CD4-positive, alpha-beta memory T cell (primary cell): Measurements from ENCODE around the gene PDRG1. TPM values are rescaled to one million over a fixed set of nuclear protein-coding genes. Genes with fewer than 3 reads are reported as not detected.

Source experiments
- CTCF ChIA-PET: fragments of 350-600 bp; sonication (Branson Sonifier 250); formaldehyde crosslinking; loops from one replicate; lab custom pipeline; 2021; ENCODE audit warnings: inconsistent platforms; ENCODE audit not compliant: partially characterized antibody; lab: Charles Lee
- POLR2A ChIA-PET: fragments of 350-600 bp; sonication (Branson Sonifier 250); formaldehyde crosslinking; loops from one replicate; lab custom pipeline; 2021; ENCODE audit not compliant: partially characterized antibody; lab: Charles Lee
- DNase-seq, 5 donors: peaks; one replicate each; pipeline versions ENCODE4 v3.0.0 to v3.0.0-alpha.2; 2020 to 2022; ENCODE audit warnings: mixed read lengths in 1 of 5
- H3K27ac ChIP-seq: one replicate; pipeline ENCODE4 v1.7.0; 2013; ENCODE audit warnings: low read depth, low read length
- H3K27me3 ChIP-seq: 2 replicates; pipeline ENCODE4 v1.7.0; 2013; ENCODE audit warnings: mild to moderate bottlenecking, low read length, moderate library complexity; ENCODE audit not compliant: insufficient read depth
- H3K36me3 ChIP-seq: 2 replicates; pipeline ENCODE4 v1.7.0; 2013; ENCODE audit warnings: mild to moderate bottlenecking, low read length, moderate library complexity; ENCODE audit not compliant: insufficient read depth
- H3K4me1 ChIP-seq: 2 replicates; pipeline ENCODE4 v1.7.0; 2013; ENCODE audit warnings: mild to moderate bottlenecking, low read length, moderate library complexity; ENCODE audit not compliant: insufficient read depth
- H3K4me3 ChIP-seq, 2 donors: one replicate each; pipeline ENCODE4 v1.7.0; 2013; ENCODE audit warnings: low read length in 2 of 2, mild to moderate bottlenecking in 1 of 2
- H3K9me3 ChIP-seq, 2 donors: one replicate each; pipeline ENCODE4 v1.7.0; 2013; ENCODE audit warnings: low read length in 2 of 2, control low read depth in 1 of 2; ENCODE audit not compliant: control insufficient read depth in 1 of 2
- H3K27ac Mint-ChIP-seq, 7 donors: one replicate each; pipeline ENCODE4 v1.8.0; 2020 to 2021; ENCODE audit warnings: mixed read lengths in 7 of 7, mild to moderate bottlenecking in 6 of 7, inconsistent platforms in 3 of 7, moderate library complexity in 3 of 7
- H3K27me3 Mint-ChIP-seq, 2 donors: one replicate each; pipeline ENCODE4 v1.8.0; 2020 to 2021; ENCODE audit warnings: mixed read lengths in 2 of 2
- H3K36me3 Mint-ChIP-seq, 2 donors: one replicate each; pipeline ENCODE4 v1.8.0; 2020 to 2021; ENCODE audit warnings: mixed read lengths in 2 of 2, inconsistent platforms in 1 of 2, mild to moderate bottlenecking in 1 of 2
- H3K4me1 Mint-ChIP-seq, 4 donors: one replicate each; pipeline ENCODE4 v1.8.0; 2020 to 2021; ENCODE audit warnings: mixed read lengths in 4 of 4, mild to moderate bottlenecking in 1 of 4
- H3K4me3 Mint-ChIP-seq, 8 donors: one replicate each; pipeline ENCODE4 v1.8.0; 2020 to 2021; ENCODE audit warnings: mixed read lengths in 8 of 8, mild to moderate bottlenecking in 7 of 8, moderate library complexity in 6 of 8, inconsistent platforms in 3 of 8
- H3K9me3 Mint-ChIP-seq, 8 donors: one replicate each; pipeline ENCODE4 v1.8.0; 2020 to 2021; ENCODE audit warnings: mixed read lengths in 8 of 8, mild to moderate bottlenecking in 5 of 8, inconsistent platforms in 3 of 8, moderate library complexity in 1 of 8
- intact Hi-C: fragments of 100-400 bp; cut with micrococcal nuclease; formaldehyde crosslinking; loops from one replicate; pipeline ENCODE4 v1.15.1; 2023
- polyA plus RNA-seq, 2 donors: library from polyadenylated mRNA; unstranded; fragments of 300-500 nt; fragmentation: Illumina TruSeq; gene quantifications; one replicate each; pipeline ENCODE4 v1.2.3, GENCODE V29; 2021
- total RNA-seq, 2 experiments: library from RNA; stranded (reverse); gene quantifications; one replicate each; pipeline ENCODE4 v1.2.3, GENCODE V29; 2021

The PDRG1 gene
- total and polyA plus RNA-seq, 4 experiments from 2014 or later: 12.6 to 16.8 (median 13.2) TPM

- POLR2A ChIA-PET: no interaction called here
- H3K36me3 Mint-ChIP-seq: no peaks in the 10 kb centered on the region
- H3K9me3 ChIP-seq: no peaks in the 10 kb centered on the region
- intact Hi-C loops: no loop called here
- H3K4me1 ChIP-seq: no peaks in the 10 kb centered on the region
- H3K9me3 Mint-ChIP-seq: peaks cover 0 to 2% (median 0%) of the 10 kb centered on the region in 8 donors
- no peak overlapping the region for H3K4me3 ChIP-seq
- H3K36me3 ChIP-seq: no peaks in the 10 kb centered on the region
- no peak overlapping the region for H3K4me3 Mint-ChIP-seq
- no peak for DNase-seq
- H3K4me1 Mint-ChIP-seq: no peaks in the 10 kb centered on the region
- H3K27ac Mint-ChIP-seq: no peak overlapping the region
- peaks cover 28 to 39% of the 10 kb centered on the region in 2 donors for H3K27me3 Mint-ChIP-seq
- H3K27me3 ChIP-seq: no peaks in the 10 kb centered on the region
- H3K27ac ChIP-seq: no peak overlapping the region
- CTCF ChIA-PET: no interaction called here
Measured at GRCh38 chr20:31927627-31928159, 24.2 kb downstream of the PDRG1 start.

GRCh38 chr20:31926493-31926892, 25.4 kb downstream of the PDRG1 start:
- Mint-ChIP-seq H3K9me3 (peaks cover 0 to 2% (median 0%) of the 10 kb centered on the region in 8 donors), H3K4me1 (no peaks in the 10 kb centered on the region)
- POLR2A ChIA-PET: no interaction called here

DNA sequence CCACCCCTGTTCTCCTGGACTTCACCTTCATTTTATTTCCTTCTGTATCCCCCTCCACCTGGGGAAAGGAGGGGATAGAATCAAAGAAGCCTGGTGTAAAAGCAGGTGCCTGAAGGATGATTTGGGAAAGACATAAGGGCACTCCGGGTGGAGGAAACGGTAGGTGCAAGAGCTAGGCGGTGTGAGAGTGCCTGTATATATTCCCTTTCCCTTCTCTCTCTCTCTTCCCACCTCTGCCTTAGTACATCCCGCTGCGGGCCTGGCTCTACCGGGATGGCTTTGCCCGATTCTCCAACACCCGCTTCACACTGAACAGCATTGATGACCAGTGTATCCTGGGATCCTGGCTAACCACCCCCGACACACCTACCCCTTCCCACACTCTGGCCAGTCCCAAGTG, 26.2 kb downstream of the PDRG1 start:
- Mint-ChIP-seq H3K27me3 (peaks cover 34 to 45% of the 10 kb centered on the region in 2 donors), H3K27ac (no peak overlapping the region), H3K4me1 (no peaks in the 10 kb centered on the region), H3K36me3 (no peaks in the 10 kb centered on the region), H3K4me3 (no peak overlapping the region), H3K9me3 (peaks cover 0 to 2% (median 0%) of the 10 kb centered on the region in 8 donors)
- H3K4me3 ChIP-seq: no peak overlapping the region
- no peak for DNase-seq
- H3K27me3 ChIP-seq: no peaks in the 10 kb centered on the region
- ChIA-PET CTCF (no interaction called here), POLR2A (no interaction called here)
- H3K4me1 ChIP-seq: no peaks in the 10 kb centered on the region
- H3K27ac ChIP-seq: no peak overlapping the region
- no peaks in the 10 kb centered on the region for H3K36me3 ChIP-seq
- intact Hi-C loops: no loop called here
- H3K9me3 ChIP-seq: no peaks in the 10 kb centered on the region

More at GRCh38 chr20:31926493-31926892, 25.4 kb downstream of the PDRG1 start:
- CTCF ChIA-PET: no interaction called here
- Histone ChIP-seq H3K27me3 (no peaks in the 10 kb centered on the region), H3K27ac (no peak overlapping the region), H3K36me3 (no peaks in the 10 kb centered on the region), H3K9me3 (no peaks in the 10 kb centered on the region), H3K4me1 (no peaks in the 10 kb centered on the region), H3K4me3 (no peak overlapping the region)
- H3K27me3 Mint-ChIP-seq: peaks cover 33 to 47% of the 10 kb centered on the region in 2 donors
- no peak overlapping the region for H3K27ac Mint-ChIP-seq
- intact Hi-C loops: no loop called here
- no peaks in the 10 kb centered on the region for H3K36me3 Mint-ChIP-seq
- DNase-seq: no peak
- no peak overlapping the region for H3K4me3 Mint-ChIP-seq

GRCh38 chr20:31924561-31924960, 27.3 kb downstream of the PDRG1 start:
- CTCF ChIA-PET: no interaction called here
- DNase-seq: no peak
- intact Hi-C loops: no loop called here
- Histone ChIP-seq H3K9me3 (no peaks in the 10 kb centered on the region), H3K27ac (no peak overlapping the region), H3K4me1 (no peaks in the 10 kb centered on the region), H3K4me3 (no peak overlapping the region), H3K27me3 (no peaks in the 10 kb centered on the region), H3K36me3 (no peaks in the 10 kb centered on the region)
- POLR2A ChIA-PET: no interaction called here
- Mint-ChIP-seq H3K36me3 (no peaks in the 10 kb centered on the region), H3K4me3 (no peak overlapping the region), H3K27me3 (peaks cover 40 to 51% of the 10 kb centered on the region in 2 donors), H3K9me3 (peaks cover 0 to 2% (median 0%) of the 10 kb centered on the region in 8 donors), H3K4me1 (no peaks in the 10 kb centered on the region), H3K27ac (no peak overlapping the region)

GRCh38 chr20:31923388-31924331, 28.2 kb downstream of the PDRG1 start:
- no peaks in the 10 kb centered on the region for H3K36me3 Mint-ChIP-seq
- Histone ChIP-seq H3K4me3 (no peak overlapping the region), H3K27ac (no peak overlapping the region), H3K4me1 (no peaks in the 10 kb centered on the region), H3K9me3 (no peaks in the 10 kb centered on the region), H3K36me3 (no peaks in the 10 kb centered on the region), H3K27me3 (no peaks in the 10 kb centered on the region)
- DNase-seq: no peak
- ChIA-PET CTCF (no interaction called here), POLR2A (no interaction called here)
- peaks cover 38 to 56% of the 10 kb centered on the region in 2 donors for H3K27me3 Mint-ChIP-seq
- no peaks in the 10 kb centered on the region for H3K4me1 Mint-ChIP-seq
- H3K9me3 Mint-ChIP-seq: peaks cover 0 to 2% (median 0%) of the 10 kb centered on the region in 8 donors
- peak overlapping the region in 1 of 7 donors; percentile 72 for H3K27ac Mint-ChIP-seq
- intact Hi-C loops: no loop called here
- H3K4me3 Mint-ChIP-seq: no peak overlapping the region

DNA sequence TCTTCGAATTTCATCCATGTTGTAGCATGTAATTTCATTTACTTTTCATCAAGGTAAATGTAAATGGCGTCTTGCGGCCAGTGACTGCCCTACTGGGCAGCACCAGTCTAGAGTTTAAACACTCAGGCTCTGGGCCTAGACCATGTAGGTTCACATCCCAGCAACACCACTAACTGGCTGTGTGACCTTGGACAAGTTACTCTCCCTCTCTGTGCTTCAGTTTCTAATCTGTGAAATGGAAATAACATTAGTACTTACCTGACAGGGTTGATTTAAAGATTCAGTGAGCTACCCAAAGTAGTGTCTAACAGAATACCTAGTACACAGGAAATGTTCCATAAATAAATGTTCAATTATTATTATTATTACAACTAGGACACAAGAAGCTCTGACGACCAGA, 29.3 kb downstream of the PDRG1 start:
- H3K9me3 ChIP-seq: no peaks in the 10 kb centered on the region
- H3K36me3 ChIP-seq: no peaks in the 10 kb centered on the region
- no peaks in the 10 kb centered on the region for H3K36me3 Mint-ChIP-seq
- peaks cover 38 to 56% of the 10 kb centered on the region in 2 donors for H3K27me3 Mint-ChIP-seq
- H3K27me3 ChIP-seq: no peaks in the 10 kb centered on the region
- intact Hi-C loops: no loop called here
- H3K27ac ChIP-seq: no peak overlapping the region
- H3K4me3 Mint-ChIP-seq: no peak overlapping the region
- H3K4me1 Mint-ChIP-seq: no peaks in the 10 kb centered on the region
- no peak overlapping the region for H3K4me3 ChIP-seq
- peaks cover 0 to 2% (median 0%) of the 10 kb centered on the region in 8 donors for H3K9me3 Mint-ChIP-seq
- POLR2A ChIA-PET: no interaction called here
- CTCF ChIA-PET: no interaction called here
- no peaks in the 10 kb centered on the region for H3K4me1 ChIP-seq
- no peak for DNase-seq
- H3K27ac Mint-ChIP-seq: no peak overlapping the region

DNA sequence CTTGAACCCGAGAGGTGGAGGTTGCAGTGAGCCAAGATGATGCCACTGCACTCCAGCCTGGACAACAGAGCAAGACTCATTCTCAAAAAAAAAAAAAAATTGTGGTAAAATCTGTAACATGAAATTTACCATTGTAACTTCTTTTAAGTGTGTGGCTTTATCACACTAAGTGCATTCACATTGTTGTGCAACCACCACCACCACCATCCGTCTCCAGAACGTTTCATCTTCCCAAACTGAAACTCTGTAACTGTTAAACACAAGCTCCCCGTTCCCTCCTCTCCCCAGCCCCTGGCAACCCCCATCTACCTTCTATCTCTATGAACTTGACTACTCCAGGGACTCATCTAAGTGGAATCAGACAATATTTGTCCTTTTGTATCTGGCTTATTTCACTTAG, 29.7 kb downstream of the PDRG1 start:
- no peak overlapping the region for H3K27ac Mint-ChIP-seq
- CTCF ChIA-PET: no interaction called here
- no peaks in the 10 kb centered on the region for H3K9me3 ChIP-seq

More for the DNA sequence above, 29.7 kb downstream of the PDRG1 start:
- Histone ChIP-seq H3K4me1 (no peaks in the 10 kb centered on the region), H3K4me3 (no peak overlapping the region), H3K27me3 (no peaks in the 10 kb centered on the region), H3K36me3 (no peaks in the 10 kb centered on the region), H3K27ac (no peak overlapping the region)
- Mint-ChIP-seq H3K4me3 (no peak overlapping the region), H3K9me3 (peaks cover 0 to 2% (median 0%) of the 10 kb centered on the region in 8 donors), H3K36me3 (no peaks in the 10 kb centered on the region), H3K27me3 (peaks cover 36 to 54% of the 10 kb centered on the region in 2 donors), H3K4me1 (no peaks in the 10 kb centered on the region)
- no peak for DNase-seq
- POLR2A ChIA-PET: no interaction called here
- intact Hi-C loops: no loop called here
